ENCODE data around the gene PAM16. TPM values are rescaled to one million over a fixed set of nuclear protein-coding genes. Genes with fewer than 3 reads are reported as not detected.

Gene PAM16
- total and polyA plus RNA-seq, 10 donors: 26.7 to 88.8 (median 41.1) TPM

- Histone ChIP-seq H3K4me3 (peak overlapping the region; percentile 16 to 74 (median 37)), H3K36me3 (peaks cover 0 to 11% (median 0%) of the 10 kb centered on the region in 6 donors), H3K4me1 (peaks cover 25 to 74% (median 60%) of the 10 kb centered on the region in 6 donors), H3K9me3 (no peaks in the 10 kb centered on the region), H3K27ac (peak overlapping the region; percentile 33 to 78 (median 74)), H3K27me3 (replicated peaks in 1 of 7) (peaks cover 0 to 30% (median 0%) of the 10 kb centered on the region in 7 donors)
- intact Hi-C loops (cut with DNase I; ENCODE audit: low total_unique reads): no loop called here
- DNase-seq: peak; percentile 90
- 5 to 10% (median 8%) methylated on average over 22 to 30 of the region's 30 CpGs for WGBS, 5 donors
- TF ChIP-seq POLR2AphosphoS5 (IDR thresholded peaks at IDR 0.05) (peak; percentile 21 to 68 (median 65)), CTCF (IDR thresholded peaks at IDR 0.05 in 8 of 11, conservative IDR thresholded peaks at IDR 0.05 in 3 of 11) (peak; percentile 9 to 73 (median 54)), POLR2A (IDR thresholded peaks at IDR 0.05) (no peak)
Measured at GRCh38 chr16:4328046-4328781, 22.9 kb downstream of the PAM16 start.

- peak overlapping the region in 7 of 8 donors; percentile 33 to 78 (median 75) for H3K27ac ChIP-seq
- H3K27me3 ChIP-seq (replicated peaks in 1 of 7): peaks cover 0 to 25% (median 0%) of the 10 kb centered on the region in 7 donors
- intact Hi-C loops (cut with DNase I; ENCODE audit: low total_unique reads): no loop called here
- TF ChIP-seq POLR2A (IDR thresholded peaks at IDR 0.05) (no peak), CTCF (IDR thresholded peaks at IDR 0.05 in 8 of 11, conservative IDR thresholded peaks at IDR 0.05 in 3 of 11) (no peak), POLR2AphosphoS5 (IDR thresholded peaks at IDR 0.05) (no peak)
- no peak for DNase-seq
- peak overlapping the region; percentile 16 to 74 (median 37) for H3K4me3 ChIP-seq
- H3K9me3 ChIP-seq: no peaks in the 10 kb centered on the region
- 3 to 6% (median 4%) methylated on average over 4 to 57 of the region's 57 CpGs; no CpG with 5 or more reads in 1 of the 5 donors for WGBS, 5 donors
- H3K4me1 ChIP-seq: peaks cover 25 to 79% (median 63%) of the 10 kb centered on the region in 6 donors
- peaks cover 0 to 4% (median 0%) of the 10 kb centered on the region in 6 donors for H3K36me3 ChIP-seq
Measured at GRCh38 chr16:4327386-4328045, 23.6 kb downstream of the PAM16 start.

GRCh38 chr16:4325253-4325758 is 25.8 kb downstream of the PAM16 start:
- Histone ChIP-seq H3K4me3 (no peak overlapping the region), H3K27me3 (replicated peaks in 1 of 7) (peaks cover 0 to 23% (median 0%) of the 10 kb centered on the region in 7 donors), H3K27ac (peak overlapping the region in 4 of 8 donors; percentile 66 to 75 (median 72)), H3K9me3 (no peaks in the 10 kb centered on the region), H3K36me3 (no peaks in the 10 kb centered on the region), H3K4me1 (peaks cover 29 to 86% (median 63%) of the 10 kb centered on the region in 6 donors)
- no peak for TF ChIP-seq POLR2A (IDR thresholded peaks at IDR 0.05)
- TF ChIP-seq CTCF (IDR thresholded peaks at IDR 0.05 in 8 of 11, conservative IDR thresholded peaks at IDR 0.05 in 3 of 11): no peak
- no peak for TF ChIP-seq POLR2AphosphoS5 (IDR thresholded peaks at IDR 0.05)
- no peak for DNase-seq
- WGBS, 5 donors: 41 to 75% (median 60%) methylated on average over 4 to 6 of the region's 6 CpGs
- intact Hi-C loops (cut with DNase I; ENCODE audit: low total_unique reads): no loop called here
